Endothelial cell of hepatic sinusoid (primary cell): ENCODE measurements around the gene KMO.

Experiments used
- in situ Hi-C: cut with HindIII; loops from 2 replicates; pipeline ENCODE4 v1.10.0; 2017; ENCODE audit warnings: low sequenced_read_pairs

The KMO gene

GRCh38 chr1:241536304-241536703, 4.1 kb downstream of the KMO start:
- in situ Hi-C loops, result no loop called here

- in situ Hi-C loops, result no loop called here
Observed at GRCh38 chr1:241536969-241537368, 4.8 kb downstream of the KMO start.

GRCh38 chr1:241542199-241542907, 10.2 kb downstream of the KMO start:
- in situ Hi-C loops, result no loop called here

- in situ Hi-C loops, result no loop called here
Observed at GRCh38 chr1:241548008-241548407, 15.8 kb downstream of the KMO start.

- in situ Hi-C loops, result no loop called here
Observed at GRCh38 chr1:241550318-241550717, 18.1 kb downstream of the KMO start.

GRCh38 chr1:241551759-241552638, 19.8 kb downstream of the KMO start:
- in situ Hi-C loops, result no loop called here

- in situ Hi-C loops, result no loop called here
Observed at GRCh38 chr1:241553886-241554592, 21.9 kb downstream of the KMO start.

GRCh38 chr1:241555526-241555925, 23.3 kb downstream of the KMO start:
- in situ Hi-C loops, result no loop called here

- in situ Hi-C loops, result no loop called here
Observed at GRCh38 chr1:241557031-241557430, 24.9 kb downstream of the KMO start.

- in situ Hi-C loops, result no loop called here
Observed at GRCh38 chr1:241557551-241558193, 25.5 kb downstream of the KMO start.

GRCh38 chr1:241560146-241560848, 28.1 kb downstream of the KMO start:
- in situ Hi-C loops, result loop anchor here (10.0 kb wide), 1 partner anchor 215 kb away; no protein-coding TSS in a partner anchor

GRCh38 chr1:241560849-241561187, 28.6 kb downstream of the KMO start:
- in situ Hi-C loops, result loop anchor here (10.0 kb wide), 1 partner anchor 214 kb away; no protein-coding TSS in a partner anchor

GRCh38 chr1:241569848-241570247, 37.7 kb downstream of the KMO start:
- in situ Hi-C loops, result loop anchor here (10.0 kb wide), 1 partner anchor 205 kb away; no protein-coding TSS in a partner anchor

- in situ Hi-C loops, result no loop called here
Observed at GRCh38 chr1:241574154-241574553, 42.0 kb downstream of the KMO start.

- in situ Hi-C loops, result no loop called here
Observed at GRCh38 chr1:241579434-241579833, 47.3 kb downstream of the KMO start.

GRCh38 chr1:241582921-241583321, 50.7 kb downstream of the KMO start:
- in situ Hi-C loops, result no loop called here

GRCh38 chr1:241586905-241587512, 54.8 kb downstream of the KMO start:
- in situ Hi-C loops, result no loop called here

GRCh38 chr1:241589521-241589920, 57.3 kb downstream of the KMO start:
- in situ Hi-C loops, result no loop called here

- in situ Hi-C loops, result no loop called here
Observed at GRCh38 chr1:241590719-241591118, 58.5 kb downstream of the KMO start.

- in situ Hi-C loops, result no loop called here
Observed at GRCh38 chr1:241591317-241591716, 59.1 kb downstream of the KMO start.
